Vagina (tissue), 2 donors: Measurements from ENCODE around the gene OSBPL10.

Experiments used
- CTCF ChIP-seq, 3 experiments: fragments of 450-650 bp in 2 of 3; fragments of 200-600 bp in 1 of 3; sonication (generic) in 1 of 3; IDR thresholded peaks; one replicate each; pipeline ENCODE4 v1.5.1; 2017 to 2019; ENCODE audit warnings: antibody characterized with exemption in 3 of 3, mild to moderate bottlenecking in 2 of 3, moderate library complexity in 2 of 3
- POLR2A ChIP-seq, 2 donors: fragments of 450-650 bp; IDR thresholded peaks; one replicate each; pipeline ENCODE4 v1.6.1; 2017; ENCODE audit warnings: antibody characterized with exemption in 2 of 2, mild to moderate bottlenecking in 2 of 2, moderate library complexity in 2 of 2
- POLR2AphosphoS5 ChIP-seq, 2 donors: sonication (generic); formaldehyde crosslinking; IDR thresholded peaks; one replicate each; pipeline ENCODE4 v1.9.0; 2017; ENCODE audit warnings: antibody characterized with exemption in 2 of 2, mild to moderate bottlenecking in 2 of 2, low read depth in 1 of 2; ENCODE audit not compliant: insufficient read depth in 1 of 2

DNA sequence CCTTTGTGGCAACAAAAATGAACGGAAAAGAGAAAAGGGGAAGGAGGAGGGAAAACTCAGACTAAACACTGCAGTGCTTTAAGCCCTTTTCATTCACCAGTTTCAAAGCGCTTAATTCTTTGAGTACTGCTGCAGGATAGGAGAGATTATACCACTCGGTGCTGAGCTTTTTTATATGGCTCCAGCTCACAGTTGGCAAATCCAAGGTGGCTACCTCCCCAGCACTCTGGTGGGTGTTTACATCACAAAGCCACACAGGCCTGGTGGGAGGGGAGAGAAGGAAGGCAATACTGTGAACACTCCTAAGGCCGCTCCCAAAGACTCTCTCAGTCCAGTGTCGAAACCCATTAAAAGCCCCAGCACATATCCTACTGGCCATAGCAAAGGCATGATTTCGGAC, 256.9 kb downstream of the OSBPL10 start:
- no peak for TF ChIP-seq CTCF (IDR thresholded peaks at IDR 0.05)
- TF ChIP-seq POLR2A (IDR thresholded peaks at IDR 0.05) = no peak
- no peak for TF ChIP-seq POLR2AphosphoS5 (IDR thresholded peaks at IDR 0.05; ENCODE audit: insufficient read depth in 1 of 2, low read depth in 1 of 2)
